ENCODE measurements around the gene DENND4A.
"Not testable (repeated sequence)": the region's sequence is repeated elsewhere in the genome, so short reads cannot be mapped to it uniquely, and the experiment has no call there.

DENND4A gene

GRCh38 chr15:65634356-65634755 is 157.7 kb downstream of the DENND4A start:
- DNase-seq = no peak

- DNase-seq = no peak
These were observed 158.3 kb downstream of the DENND4A start for GRCh38 chr15:65633752-65634151.

- no peak for DNase-seq
These were observed 159.2 kb downstream of the DENND4A start for GRCh38 chr15:65632780-65633375.

- no peak for DNase-seq
These were observed 160.6 kb downstream of the DENND4A start for GRCh38 chr15:65631503-65631902.

- DNase-seq = no peak
These were observed 161.3 kb downstream of the DENND4A start for GRCh38 chr15:65630760-65631159.

GRCh38 chr15:65629548-65629947 is 162.5 kb downstream of the DENND4A start:
- DNase-seq = no peak

- DNase-seq = no peak
These were observed 165.2 kb downstream of the DENND4A start for GRCh38 chr15:65626856-65627255.

GRCh38 chr15:65623103-65623502 is 169.0 kb downstream of the DENND4A start:
- no peak for DNase-seq

- DNase-seq = no peak
These were observed 170.5 kb downstream of the DENND4A start, which contains the start of gene SLC24A1 for GRCh38 chr15:65621638-65622037. Gene SLC24A1 (plus strand): TSS chr15:65621938. CDS start chr15:65624081, 2,143 bp downstream.

- DNase-seq = no peak
These were observed 171.3 kb downstream of the DENND4A start for GRCh38 chr15:65620833-65621232.

GRCh38 chr15:65619626-65620290 is 172.3 kb downstream of the DENND4A start:
- DNase-seq = no peak

- DNase-seq = no peak
These were observed 173.5 kb downstream of the DENND4A start for GRCh38 chr15:65618560-65619109.

- not testable (repeated sequence) for DNase-seq
These were observed 176.2 kb downstream of the DENND4A start for GRCh38 chr15:65615887-65616286.

- DNase-seq = no peak
These were observed 178.9 kb downstream of the DENND4A start for GRCh38 chr15:65612949-65613744.

- DNase-seq = no peak
These were observed 179.5 kb downstream of the DENND4A start for GRCh38 chr15:65612616-65612946.

GRCh38 chr15:65611888-65612615 is 180.0 kb downstream of the DENND4A start:
- peak in 1 of 56 donors; percentile 4 for DNase-seq

- peak; percentile 70 to 99 (median 94) for DNase-seq
These were observed 181.0 kb downstream of the DENND4A start, which contains the start of gene INTS14 for GRCh38 chr15:65610871-65611718. Gene INTS14 (minus strand): TSS chr15:65611131. CDS start chr15:65607380, 3,751 bp downstream.
